Stimulated activated CD4-positive, alpha-beta T cell treated with anti-CD3 and anti-CD28 coated beads, TNF-alpha, amount 100 ng/mL, for 48 hours (primary cell): ENCODE results near the gene FYCO1.

ENCODE experiments used
- DNase-seq, 3 donors: peaks; one replicate each; pipeline ENCODE4 v3.0.0-alpha.2; 2020; ENCODE audit warnings: low read depth in 3 of 3

FYCO1 gene

DNA sequence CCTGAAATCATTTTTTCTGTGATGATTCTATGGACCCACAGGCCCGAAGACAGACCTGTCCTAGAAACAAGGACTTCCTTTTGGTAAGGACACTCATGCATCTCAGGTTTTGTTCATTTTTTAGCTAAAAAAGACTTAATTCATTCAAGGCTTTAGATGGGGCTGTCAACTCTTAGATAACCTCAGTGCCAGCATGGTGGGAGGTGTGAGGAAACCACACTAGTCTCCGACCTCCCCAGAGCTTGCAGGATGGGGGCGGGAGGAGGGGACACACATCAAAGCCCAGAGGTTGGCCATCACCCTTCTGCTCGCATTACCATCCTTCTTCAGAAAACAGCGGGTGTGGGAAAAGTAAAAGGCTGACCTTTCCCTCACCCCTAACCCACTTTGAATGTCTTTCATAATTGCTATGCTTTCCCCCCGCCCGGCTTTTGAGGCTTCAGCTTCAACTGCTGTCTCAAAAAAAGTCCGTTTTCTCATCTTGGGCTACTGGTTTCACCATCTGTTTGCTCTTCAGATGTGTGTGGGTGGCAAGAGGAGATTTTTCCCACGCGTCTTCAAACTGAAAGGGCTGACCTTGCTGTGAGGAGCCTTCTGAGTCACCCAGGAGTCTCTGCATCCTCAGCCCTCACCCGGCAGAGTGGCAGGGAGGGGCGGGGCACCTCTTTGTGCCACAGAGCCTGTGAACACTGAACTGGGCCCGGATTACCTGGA, 79.9 kb downstream of the FYCO1 start:
- DNase-seq = peak; percentile 64 to 78 (median 72)

DNA sequence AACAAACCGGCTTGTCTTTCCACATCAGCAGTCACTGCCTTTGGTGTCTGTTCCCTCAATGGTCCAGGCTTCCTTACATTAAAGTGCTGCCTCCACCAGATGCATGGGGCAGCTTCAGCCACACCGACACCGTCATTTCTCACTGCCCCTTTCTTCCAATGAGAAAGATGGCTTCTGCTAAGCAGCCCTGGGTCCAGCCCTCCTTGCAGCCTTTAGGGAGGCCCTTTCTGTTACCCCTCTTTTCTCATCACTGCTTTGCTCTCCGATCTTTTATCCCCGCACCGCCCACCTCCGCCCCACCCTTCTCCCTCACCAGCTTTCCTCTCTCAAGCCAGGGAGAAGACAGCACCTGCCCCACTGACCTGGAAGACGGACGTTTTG, 80.6 kb downstream of the FYCO1 start:
- no peak for DNase-seq

DNA sequence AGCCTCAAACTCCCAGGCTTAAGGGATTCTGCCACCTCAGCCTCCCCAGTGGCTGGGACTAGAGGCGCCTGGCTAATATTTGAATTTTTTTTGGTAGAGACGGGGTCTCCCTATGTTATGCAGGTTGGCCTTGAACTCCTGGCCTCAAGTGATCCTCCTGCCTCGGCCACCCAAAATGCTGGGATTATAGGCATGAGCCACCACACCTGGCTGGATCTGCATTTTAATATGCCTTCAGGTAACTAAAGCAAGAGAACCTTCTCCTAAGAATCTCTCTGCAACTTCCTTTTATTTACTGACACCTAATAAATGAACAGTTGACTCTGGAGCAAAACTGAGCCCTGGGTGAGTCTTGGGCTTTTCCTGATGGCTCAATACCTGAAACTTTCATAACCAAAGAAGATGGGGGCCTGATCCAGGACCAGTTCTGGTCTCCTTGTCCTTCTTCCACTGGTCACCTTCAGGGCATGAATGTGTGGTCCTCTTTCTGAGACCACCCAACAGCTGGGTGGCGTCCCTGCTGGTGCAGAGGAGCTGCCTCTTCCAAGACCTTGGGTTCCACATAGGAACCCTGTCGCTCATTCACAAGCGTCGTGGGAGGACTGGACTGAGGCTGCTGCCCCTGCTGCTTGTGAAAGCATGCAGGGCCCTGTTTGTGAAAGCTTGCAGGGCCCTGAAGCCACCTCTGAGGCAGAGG, 81.1 kb downstream of the FYCO1 start:
- DNase-seq = no peak

DNA sequence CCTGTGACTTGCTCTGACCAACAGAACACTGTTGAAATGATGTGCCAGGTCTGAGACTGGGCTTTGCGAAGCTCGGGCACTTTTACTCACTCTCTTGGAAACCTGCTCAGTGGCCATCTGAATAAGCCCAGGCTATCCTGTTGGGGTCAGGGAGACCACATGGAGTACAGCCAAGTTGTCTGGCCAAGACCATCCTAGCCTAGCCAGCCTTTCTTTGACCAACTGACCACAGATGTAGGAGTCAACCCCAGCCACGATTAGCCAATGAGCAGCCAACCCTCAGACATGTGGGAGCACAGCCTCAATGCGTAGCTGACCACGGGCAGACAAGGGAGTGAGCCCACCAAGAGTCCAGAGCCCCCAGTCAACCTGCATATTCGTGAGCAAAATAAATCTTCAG, 83.2 kb downstream of the FYCO1 start:
- no peak for DNase-seq

DNA sequence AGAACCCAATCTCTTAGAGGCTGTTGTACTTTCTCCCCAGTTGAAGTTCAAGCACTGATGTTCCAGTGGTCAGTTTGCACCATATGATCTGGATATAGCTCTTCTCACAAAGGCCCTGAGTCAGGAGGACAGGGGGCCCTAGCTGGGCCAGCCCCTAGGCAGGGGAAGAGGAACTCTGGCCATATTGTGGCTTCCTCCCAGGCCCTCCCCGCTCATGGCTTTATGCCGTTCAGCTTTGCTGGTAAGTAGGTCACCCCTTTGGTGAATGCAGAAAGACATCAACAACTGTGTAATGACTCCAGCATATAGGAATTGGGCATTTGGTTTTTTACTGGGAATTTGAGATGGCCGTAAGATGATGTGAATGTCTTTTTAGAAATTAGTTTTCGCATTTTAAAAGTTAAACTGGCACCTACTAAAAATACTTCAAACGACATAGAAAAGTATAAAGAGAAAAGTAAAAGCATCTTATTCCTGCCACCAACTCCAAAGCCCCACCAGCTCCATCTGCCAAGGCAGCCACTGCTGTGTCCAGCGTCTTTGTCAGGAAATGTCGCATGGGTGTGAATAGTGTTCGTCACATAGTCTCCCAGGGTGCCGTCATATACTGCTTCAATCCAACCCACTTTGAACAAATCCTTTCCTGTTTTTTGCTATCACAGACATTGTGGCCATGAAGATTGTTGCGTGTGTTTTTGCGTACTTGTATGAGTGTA, 84.0 kb downstream of the FYCO1 start:
- no peak for DNase-seq

DNA sequence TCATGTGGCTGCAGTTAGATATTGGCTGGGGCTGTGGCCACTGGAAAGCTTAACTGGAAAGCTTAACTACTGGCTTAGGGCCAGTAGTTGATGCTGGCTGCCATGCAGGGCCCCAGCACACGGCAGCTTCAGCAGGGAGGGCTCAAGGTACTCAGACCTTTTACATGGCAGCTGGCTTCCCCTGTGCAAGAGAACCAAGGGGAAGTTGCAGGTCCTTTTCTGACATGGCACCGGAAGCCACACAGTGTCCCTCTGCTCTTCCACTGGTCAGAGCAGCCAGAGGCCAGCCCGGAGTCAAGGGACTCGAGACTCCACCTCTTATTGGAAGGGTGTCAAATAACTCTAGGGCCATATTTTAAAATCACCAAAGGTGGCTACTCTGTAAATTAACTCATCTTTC, 84.7 kb downstream of the FYCO1 start:
- no peak for DNase-seq

DNA sequence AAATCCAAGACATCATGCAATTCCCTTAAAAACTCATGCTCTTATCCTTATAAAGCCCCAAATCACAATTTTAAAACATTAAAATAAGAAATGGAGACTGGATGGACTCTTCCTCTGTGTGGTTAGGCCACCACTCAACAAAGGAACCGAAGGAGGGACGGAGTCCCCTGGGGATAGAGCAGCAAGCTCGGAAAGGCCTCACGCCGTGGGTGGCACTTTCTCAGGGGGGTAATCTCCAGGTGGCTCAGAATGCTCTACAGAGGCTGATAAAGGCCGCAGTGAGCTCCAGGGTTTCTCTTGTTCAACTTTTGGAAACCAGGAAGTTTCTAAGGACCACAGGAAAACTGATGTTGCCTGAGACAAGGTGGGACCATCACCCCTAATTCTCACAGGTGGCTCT, 86.1 kb downstream of the FYCO1 start:
- no peak for DNase-seq

DNA sequence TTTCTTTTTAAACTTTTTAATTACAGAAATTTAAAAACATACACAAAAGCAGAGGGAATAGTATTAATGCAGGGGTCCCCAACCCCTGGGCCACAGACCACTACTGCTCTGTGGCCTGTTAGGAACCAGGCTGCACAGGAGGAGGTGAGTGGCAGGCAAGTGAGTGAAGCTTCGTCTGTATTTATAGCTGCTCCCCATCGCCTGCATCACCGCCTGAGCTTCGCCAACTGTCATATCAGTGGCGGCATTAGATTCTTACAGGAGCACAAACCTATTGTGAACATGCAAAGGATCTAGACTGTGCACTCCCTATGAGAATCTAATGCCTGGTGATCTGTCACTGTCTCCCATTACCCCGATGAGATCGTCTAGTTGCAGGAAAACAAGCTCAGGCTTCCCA, 86.9 kb downstream of the FYCO1 start:
- no peak for DNase-seq

DNA sequence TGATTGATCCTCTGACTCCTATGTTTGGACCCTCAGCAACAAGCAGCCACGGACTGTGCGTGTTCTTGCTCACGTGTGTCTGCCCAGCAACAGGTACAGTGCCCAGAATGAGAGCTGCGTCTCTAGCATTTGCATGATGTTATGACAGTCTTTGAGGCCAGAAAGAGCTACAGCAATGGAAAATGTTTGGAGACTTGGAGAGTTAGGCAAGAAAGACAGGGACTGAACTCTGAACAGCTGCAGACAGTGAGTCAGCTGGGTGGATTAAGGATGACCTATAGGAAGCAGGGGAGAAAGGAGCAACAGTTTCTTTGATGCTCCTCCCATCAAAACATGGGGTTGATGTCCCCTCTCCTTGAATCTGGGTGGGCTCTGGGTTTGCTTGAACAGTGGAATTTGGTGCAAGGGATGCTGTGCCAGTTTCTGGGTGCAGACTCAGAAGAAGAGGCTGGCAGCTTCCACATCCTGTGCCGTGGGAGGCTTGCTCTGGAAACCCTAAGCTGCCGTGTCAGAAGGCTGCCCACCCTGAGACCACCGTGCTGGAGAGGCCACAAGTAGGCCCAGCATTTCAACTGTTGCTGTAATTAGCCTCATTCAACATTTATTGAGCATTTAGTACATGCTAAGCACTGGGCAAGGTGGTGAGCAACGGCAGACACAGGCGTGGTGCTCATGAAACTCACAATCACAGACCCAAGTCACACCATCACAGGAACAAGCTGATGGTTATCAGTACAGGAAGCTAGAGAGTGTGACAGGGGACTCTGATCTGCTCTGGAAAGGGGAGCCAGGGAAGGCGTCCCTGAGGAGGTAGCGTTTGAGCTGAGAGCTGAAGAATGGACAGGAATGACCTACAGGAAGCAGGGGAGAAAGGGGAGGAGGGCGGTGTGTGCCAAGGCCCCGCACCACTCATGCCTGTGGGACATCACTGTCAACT, 87.6 kb downstream of the FYCO1 start:
- no peak for DNase-seq

DNA sequence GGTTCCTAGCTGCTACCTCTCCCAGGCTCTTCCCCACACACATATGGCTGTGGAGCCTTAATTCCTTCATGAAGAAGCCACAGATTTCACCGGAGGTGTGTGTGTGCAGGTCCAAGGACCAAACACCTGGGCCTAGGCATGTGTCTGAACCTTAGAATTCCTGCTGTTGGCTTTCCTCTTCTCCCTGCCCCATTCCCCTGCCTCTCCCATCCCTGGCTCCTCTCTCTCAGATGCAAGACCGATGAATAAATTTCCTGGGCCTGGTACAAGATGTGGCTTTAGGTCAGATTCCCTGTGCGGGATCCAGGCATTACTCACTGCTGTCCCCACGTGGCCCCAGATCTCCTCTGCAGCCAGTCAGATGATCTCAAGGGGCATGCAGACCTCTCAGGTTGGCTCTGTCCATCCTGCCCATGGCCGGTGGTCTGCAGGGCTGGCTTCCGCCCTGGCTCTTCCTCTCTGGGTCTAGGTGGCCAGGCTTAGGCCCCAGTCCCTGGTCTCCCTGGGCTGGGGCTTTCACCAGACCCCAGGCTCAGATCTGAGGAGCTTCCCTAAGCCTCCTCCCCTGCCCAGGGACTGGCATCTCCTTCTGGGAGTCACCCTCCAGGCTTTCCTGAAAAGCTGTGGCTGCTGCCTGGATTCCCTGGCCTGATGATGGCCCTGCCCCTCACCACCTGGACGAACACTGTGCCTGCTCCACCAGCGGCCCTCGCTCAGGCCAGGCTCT, 88.8 kb downstream of the FYCO1 start:
- no peak for DNase-seq

DNA sequence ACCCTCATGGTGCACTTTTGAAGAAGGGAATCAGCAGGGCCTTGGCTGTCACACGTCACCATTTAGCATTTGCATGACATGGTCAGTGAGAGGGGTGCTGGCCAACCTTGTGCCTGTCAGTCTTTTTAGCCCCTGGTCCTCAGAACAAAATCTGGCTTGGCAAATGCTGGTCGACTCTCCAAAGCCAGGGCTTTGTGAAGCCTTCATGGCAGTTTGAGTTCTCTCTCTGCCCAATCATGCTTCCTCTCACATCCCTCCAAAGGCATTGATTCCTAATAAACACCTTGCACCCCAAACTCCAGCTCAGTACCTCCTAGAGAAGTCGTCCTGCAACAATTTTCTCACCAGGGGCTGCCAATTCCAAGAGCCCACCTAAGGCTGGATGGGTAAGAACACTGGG, 89.9 kb downstream of the FYCO1 start:
- DNase-seq = no peak

DNA sequence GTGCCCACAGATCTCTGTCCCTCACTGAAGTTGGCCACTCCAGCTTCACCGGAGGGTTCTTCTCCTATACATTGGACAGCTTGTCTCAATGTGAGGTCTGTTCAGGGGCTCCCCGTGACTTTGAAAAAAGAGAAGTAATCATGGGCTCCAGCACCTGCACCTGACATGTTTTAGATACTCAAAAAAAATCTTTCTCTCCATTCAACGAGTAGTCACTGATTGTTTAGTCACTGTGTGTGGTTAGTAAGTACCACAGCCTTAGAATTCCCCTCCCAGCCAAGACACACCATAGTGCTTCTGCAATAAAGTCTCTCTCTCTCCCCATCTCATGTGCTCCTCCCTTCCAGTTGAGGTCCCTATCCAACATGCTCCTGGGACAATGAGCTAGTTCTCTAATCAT, 90.7 kb downstream of the FYCO1 start:
- no peak for DNase-seq

DNA sequence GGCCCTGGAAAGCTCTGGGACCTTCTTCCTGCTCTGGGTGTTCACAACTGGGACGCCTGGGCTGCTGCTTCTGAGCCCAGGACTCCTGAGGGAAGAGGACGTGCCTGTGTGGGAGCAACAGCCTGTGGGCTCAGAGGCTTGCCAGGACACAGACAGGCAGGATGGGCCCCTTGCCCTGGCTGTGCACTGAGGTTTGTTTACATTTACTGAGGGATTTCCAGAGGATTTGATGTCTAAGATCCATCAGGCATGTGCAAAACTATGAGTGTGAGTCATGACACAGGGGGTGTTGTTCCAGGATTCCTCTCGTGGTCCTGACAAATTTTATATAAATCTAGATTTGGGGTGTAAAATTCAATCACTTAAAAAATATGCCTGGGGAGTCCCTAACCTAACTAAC, 98.7 kb downstream of the FYCO1 start:
- DNase-seq = no peak

DNA sequence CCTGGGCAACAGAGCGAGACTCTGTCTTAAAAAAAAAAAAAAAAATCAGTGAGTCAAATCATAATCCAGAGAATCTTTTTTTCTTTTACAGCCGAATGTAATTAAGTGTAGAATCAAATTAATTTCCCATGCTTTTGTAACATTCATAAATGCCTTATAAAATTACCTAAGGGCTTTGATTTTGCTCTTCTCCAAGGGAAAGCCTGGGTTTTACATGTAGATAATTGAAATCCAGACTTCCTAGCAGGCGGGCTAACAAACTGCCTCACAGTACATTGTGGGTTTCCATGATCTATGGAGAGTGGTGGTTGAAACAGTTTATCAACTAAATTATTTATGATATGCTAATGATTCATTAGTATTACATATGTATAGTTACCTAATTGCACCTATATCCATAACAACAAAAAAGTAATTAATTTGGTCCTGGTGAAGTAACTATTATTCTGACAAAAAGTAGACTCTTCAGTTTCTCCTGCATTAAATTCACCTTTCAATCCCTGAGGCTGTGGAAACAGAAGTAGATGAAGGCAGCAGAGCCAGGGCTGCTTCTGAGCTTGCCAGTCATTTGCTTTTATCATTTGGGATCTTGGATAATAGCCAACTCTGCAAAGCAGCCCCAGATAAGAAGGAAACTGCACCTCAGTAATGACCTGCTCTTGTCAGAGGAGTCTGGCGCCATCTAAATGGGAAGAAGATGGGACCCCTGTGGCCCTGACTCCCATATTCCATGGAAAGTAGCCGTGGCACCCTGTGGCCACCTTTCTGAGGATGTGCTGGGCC, 99.7 kb downstream of the FYCO1 start:
- no peak for DNase-seq

DNA sequence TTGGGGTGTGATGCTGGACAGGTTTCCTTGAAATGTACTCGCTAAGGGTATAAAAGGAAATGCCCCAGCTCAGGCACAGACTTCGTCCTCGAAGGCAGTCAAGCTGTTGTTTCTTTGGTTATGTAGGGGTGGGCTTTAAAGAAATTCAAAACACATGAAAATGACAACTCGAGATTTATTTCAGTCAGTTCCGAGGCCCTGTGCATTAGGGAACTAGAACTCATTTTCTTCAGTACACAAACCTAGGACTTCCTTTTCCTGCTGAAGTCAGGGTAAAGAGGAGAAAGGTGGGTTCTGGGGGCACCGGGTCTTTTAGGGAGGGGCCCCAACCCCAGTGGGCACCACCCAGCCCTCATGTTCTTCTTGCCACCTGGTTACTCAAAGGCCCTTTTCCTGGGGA, 101.6 kb downstream of the FYCO1 start:
- no peak for DNase-seq

DNA sequence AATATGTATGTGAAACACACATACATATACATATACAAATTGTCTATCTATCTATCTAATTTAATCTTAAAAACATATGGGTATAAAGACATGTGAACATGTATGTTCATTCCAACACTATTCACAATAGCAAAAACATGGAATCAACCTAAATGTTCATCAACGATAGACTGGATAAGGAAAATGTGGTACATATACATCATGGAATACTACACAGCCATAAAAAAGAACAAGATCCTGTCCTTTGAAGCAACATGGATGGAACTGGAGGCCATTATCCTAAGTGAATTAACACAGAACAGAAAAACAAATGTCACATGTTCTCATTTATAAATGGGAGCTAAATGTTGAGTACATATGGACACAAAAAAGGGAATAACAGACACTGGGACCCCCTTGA, 103.5 kb downstream of the FYCO1 start:
- no peak for DNase-seq

DNA sequence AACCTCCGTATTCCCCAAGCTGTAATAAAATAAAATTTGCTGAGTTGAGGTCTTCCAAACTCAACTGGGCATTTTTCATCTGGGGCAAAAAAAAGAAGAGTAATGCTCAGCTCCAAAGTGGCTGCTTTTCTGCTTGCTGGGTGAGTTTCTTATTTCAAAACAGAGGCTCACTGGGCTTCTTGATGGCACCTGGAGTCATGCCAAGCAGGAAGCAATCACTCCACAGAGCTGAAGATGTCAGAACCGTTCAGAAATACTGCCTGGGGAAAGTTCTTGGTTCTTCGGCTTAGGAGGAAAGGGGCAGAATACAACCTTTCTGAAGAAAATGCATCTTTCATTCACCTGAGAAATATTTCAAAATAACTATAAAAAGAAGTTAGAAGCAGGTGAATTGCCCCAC, 105.2 kb downstream of the FYCO1 start:
- no peak for DNase-seq

DNA sequence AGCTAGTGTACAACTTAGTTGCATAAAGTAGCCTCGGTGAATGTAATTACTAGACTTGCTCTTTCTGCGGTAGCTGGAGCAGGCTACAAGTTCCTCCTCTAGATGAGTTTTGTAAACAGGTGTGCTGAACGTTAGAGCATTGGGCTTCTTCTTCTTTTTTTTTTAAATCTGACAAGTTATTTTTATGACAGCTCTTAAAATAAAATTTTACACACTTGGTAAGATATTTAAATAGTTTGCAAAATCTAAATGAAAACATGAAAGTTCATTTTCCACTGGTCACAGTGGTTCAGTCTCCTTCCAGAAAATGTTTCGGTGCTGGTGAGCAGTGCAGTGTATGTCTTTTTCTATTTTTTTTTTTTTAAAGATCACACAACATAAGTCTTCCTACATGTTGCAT, 106.3 kb downstream of the FYCO1 start:
- DNase-seq = no peak

DNA sequence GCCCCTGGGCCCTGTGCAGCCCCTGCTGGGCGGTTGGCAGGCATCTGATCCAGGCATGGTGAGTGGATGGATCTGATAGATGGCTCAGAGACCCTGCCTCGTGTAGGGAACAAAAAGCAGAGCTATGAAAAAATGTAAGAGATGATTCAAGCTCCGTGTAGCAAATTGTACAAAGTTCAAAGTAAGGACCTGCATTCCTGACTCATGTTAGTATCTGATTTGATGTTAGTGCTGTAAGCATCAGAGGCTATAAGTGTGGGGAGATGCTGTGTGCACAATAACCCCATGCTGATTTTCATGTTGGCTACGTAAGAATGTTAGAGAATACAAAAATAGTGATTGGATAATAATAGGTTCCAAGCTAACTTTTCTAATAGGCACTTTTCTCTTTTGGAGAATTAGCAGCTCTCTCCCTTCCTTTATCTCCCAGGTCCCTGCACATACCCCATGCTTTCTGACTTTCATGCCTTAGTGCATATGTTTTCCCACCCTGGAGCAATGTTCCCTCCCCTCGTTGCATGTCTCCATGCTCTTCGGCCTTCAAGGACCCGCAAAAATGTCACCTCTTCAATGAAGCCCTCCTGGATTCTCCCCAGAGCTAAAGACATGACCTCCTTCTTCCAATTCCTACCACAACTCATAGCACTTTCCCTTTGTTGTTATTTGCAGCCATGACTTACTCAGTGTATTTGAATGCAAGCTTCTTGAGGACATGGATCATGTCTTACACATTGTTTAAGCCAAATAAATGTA, 107.7 kb downstream of the FYCO1 start:
- DNase-seq = no peak

DNA sequence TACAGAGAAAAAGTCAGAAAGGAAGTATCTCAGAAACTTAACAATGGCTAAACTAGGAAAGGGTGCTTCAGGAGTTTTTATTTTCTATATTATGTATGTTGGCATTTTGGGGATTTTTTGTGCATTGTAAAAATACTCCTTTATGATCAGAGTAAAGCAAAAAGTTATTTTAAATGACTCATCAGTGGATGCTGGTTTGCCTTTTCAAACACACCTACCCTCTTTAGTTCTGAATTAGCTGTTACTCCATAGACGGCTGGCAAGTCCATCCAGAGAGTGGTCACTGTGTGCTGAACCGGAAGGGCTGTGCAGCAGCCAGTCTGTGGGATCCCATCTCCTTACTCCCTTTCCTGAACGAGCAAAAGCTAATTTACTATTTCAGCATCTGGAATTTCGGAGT, 108.3 kb downstream of the FYCO1 start:
- no peak for DNase-seq
